OCI-M2 (cell line): ENCODE measurements around the gene KLK8.

Experiments
- DNase-seq: peaks from one replicate; lab custom pipeline; 2025; ENCODE audit not compliant: unreplicated experiment; lab: John Stamatoyannopoulos, UW

KLK8 gene

GRCh38 chr19:51001515-51001914 lies at the start of gene KLK8:
KLK8 (minus strand) TSS chr19:51001604; CDS start chr19:51001167, 437 bp downstream.
- DNase-seq = no peak

- DNase-seq = no peak
Measured at GRCh38 chr19:51047031-51047335, 45.6 kb upstream of the KLK8 start.

- no peak for DNase-seq
Measured at GRCh38 chr19:51044327-51044726, 42.9 kb upstream of the KLK8 start.

- no peak for DNase-seq
Measured at GRCh38 chr19:51043497-51043896, 42.1 kb upstream of the KLK8 start.

- DNase-seq = no peak
Measured at GRCh38 chr19:51040151-51040550, 38.7 kb upstream of the KLK8 start.

- no peak for DNase-seq
Measured at GRCh38 chr19:51036519-51036918, 35.1 kb upstream of the KLK8 start.

GRCh38 chr19:51034704-51035103 lies 33.3 kb upstream of the KLK8 start, which contains the start of gene KLK12:
KLK12 (minus strand) TSS chr19:51035002; CDS start chr19:51034621, 381 bp downstream.
- no peak for DNase-seq

- DNase-seq = no peak
Measured at GRCh38 chr19:51031880-51032225, 30.4 kb upstream of the KLK8 start.

GRCh38 chr19:51031220-51031879 lies 29.9 kb upstream of the KLK8 start:
- DNase-seq = no peak

- no peak for DNase-seq
Measured at GRCh38 chr19:51030631-51031030, 29.2 kb upstream of the KLK8 start.

- DNase-seq = no peak
Measured at GRCh38 chr19:51029718-51030117, 28.3 kb upstream of the KLK8 start.

- no peak for DNase-seq
Measured at GRCh38 chr19:51027873-51028272, 26.5 kb upstream of the KLK8 start.

- no peak for DNase-seq
Measured at GRCh38 chr19:51027126-51027806, 25.9 kb upstream of the KLK8 start.

- no peak for DNase-seq
Measured at GRCh38 chr19:51026554-51026831, 25.1 kb upstream of the KLK8 start, which contains the start of gene KLK11. KLK11 (minus strand) TSS chr19:51026616; CDS start chr19:51025631, 985 bp downstream.

GRCh38 chr19:51025809-51026553 lies 24.6 kb upstream of the KLK8 start:
- no peak for DNase-seq

GRCh38 chr19:51025401-51025800 lies 24.0 kb upstream of the KLK8 start:
- DNase-seq = no peak

- DNase-seq = no peak
Measured at GRCh38 chr19:51024924-51025323, 23.5 kb upstream of the KLK8 start.

GRCh38 chr19:51023946-51024345 lies 22.5 kb upstream of the KLK8 start:
- DNase-seq = no peak

- no peak for DNase-seq
Measured at GRCh38 chr19:51022526-51022925, 21.1 kb upstream of the KLK8 start.

GRCh38 chr19:51020988-51021651 lies 19.7 kb upstream of the KLK8 start:
- peak; percentile 41 for DNase-seq

- no peak for DNase-seq
Measured at GRCh38 chr19:51019544-51019925, 18.1 kb upstream of the KLK8 start, which contains the start of gene KLK10. KLK10 (minus strand) TSS chr19:51019709; CDS start chr19:51019130, 579 bp downstream.
